ENCODE results near the gene TLE4.

TLE4 gene

GRCh38 chr9:79579624-79580023 lies 7.9 kb downstream of the TLE4 start:
- Histone ChIP-seq H2BK5ac (ENCODE audit: low read depth, low read length, poor library complexity, severe bottlenecking) (no peak overlapping the region), H3K23ac (ENCODE audit: low read length in 2 of 2) (no peak overlapping the region), H3K79me1 (replicated peaks; ENCODE audit: low read length, poor library complexity, severe bottlenecking) (peaks cover 9% of the 10 kb centered on the region), H3K4me2 (ENCODE audit: low read length, poor library complexity, severe bottlenecking) (no peak overlapping the region), H3K14ac (ENCODE audit: low read length in 2 of 2) (no peak overlapping the region), H4K8ac (ENCODE audit: low read length) (no peak overlapping the region), H2BK12ac (ENCODE audit: low read length in 2 of 2) (no peak overlapping the region), H3K4me3 (ENCODE audit: insufficient read depth in 1 of 2, low read depth in 1 of 2, low read length in 2 of 2) (no peak overlapping the region), H2BK120ac (ENCODE audit: low read depth, low read length) (no peak overlapping the region), H2AFZ (ENCODE audit: low read depth, low read length) (no peak overlapping the region), H2BK15ac (ENCODE audit: low read depth, poor library complexity, severe bottlenecking) (no peak overlapping the region), H2AK5ac (ENCODE audit: low read length, severe bottlenecking) (no peak overlapping the region), H3K9ac (ENCODE audit: low read length) (no peak overlapping the region), H4K91ac (ENCODE audit: low read length) (no peak overlapping the region), H3K18ac (ENCODE audit: low read depth in 1 of 2, low read length in 2 of 2) (no peak overlapping the region), H3K27me3 (ENCODE audit: control insufficient read depth in 1 of 2, insufficient read depth in 1 of 2, low read length in 2 of 2) (no peaks in the 10 kb centered on the region), H3K4ac (ENCODE audit: low read depth in 1 of 2, low read length in 2 of 2) (no peak overlapping the region), H3K27ac (ENCODE audit: low read length, poor library complexity, severe bottlenecking) (no peak overlapping the region), H3K4me1 (ENCODE audit: control insufficient read depth, insufficient read depth, low read depth, low read length) (peaks cover 3% of the 10 kb centered on the region), H3K9me3 (ENCODE audit: control insufficient read depth, low read length) (no peaks in the 10 kb centered on the region), H3K36me3 (ENCODE audit: control insufficient read depth in 1 of 2, insufficient read depth in 2 of 2, low read depth in 1 of 2, low read length in 2 of 2) (peaks cover 0 to 6% of the 10 kb centered on the region in 2 experiments)
- WGBS, result 94% methylated on average over 2 of the region's 2 CpGs
- DNase-seq, result no peak

DNA sequence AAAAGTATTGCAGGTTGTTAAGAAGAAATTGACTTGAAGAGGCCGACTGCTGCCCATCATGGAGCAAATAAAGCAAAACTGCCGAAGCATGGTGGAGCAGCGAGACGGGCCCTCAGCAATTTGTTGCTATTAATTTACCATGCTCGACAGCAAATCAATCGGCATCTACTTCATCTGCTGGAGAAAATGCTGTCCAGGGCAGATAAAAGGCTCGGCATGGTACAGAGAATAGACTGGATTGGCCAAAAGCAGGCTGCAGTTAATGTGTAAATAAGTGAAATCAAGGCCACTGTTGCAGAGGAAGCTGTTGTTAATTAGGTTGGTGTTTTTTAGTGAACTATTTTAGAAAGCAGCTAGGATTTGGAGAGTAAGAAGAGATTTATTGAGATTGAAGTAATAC lies 8.3 kb downstream of the TLE4 start:
- H3K36me3 ChIP-seq (ENCODE audit: control insufficient read depth in 1 of 2, insufficient read depth in 2 of 2, low read depth in 1 of 2, low read length in 2 of 2), result peaks cover 0 to 6% of the 10 kb centered on the region in 2 experiments

GRCh38 chr9:79581388-79581787 lies 9.6 kb downstream of the TLE4 start:
- peak overlapping the region in 1 of 2 experiments; percentile 71 for H2BK12ac ChIP-seq (ENCODE audit: low read length in 2 of 2)
- H4K8ac ChIP-seq (ENCODE audit: low read length), result no peak overlapping the region
- no peak overlapping the region for H3K14ac ChIP-seq (ENCODE audit: low read length in 2 of 2)
- H3K27ac ChIP-seq (ENCODE audit: low read length, poor library complexity, severe bottlenecking), result peak overlapping the region; percentile 13
- no peaks in the 10 kb centered on the region for H3K9me3 ChIP-seq (ENCODE audit: control insufficient read depth, low read length)
- H2AFZ ChIP-seq (ENCODE audit: low read depth, low read length), result no peak overlapping the region
- H4K91ac ChIP-seq (ENCODE audit: low read length), result no peak overlapping the region
- H2AK5ac ChIP-seq (ENCODE audit: low read length, severe bottlenecking), result no peak overlapping the region
- no peak overlapping the region for H2BK5ac ChIP-seq (ENCODE audit: low read depth, low read length, poor library complexity, severe bottlenecking)
- H3K4ac ChIP-seq (ENCODE audit: low read depth in 1 of 2, low read length in 2 of 2), result no peak overlapping the region
- H2BK15ac ChIP-seq (ENCODE audit: low read depth, poor library complexity, severe bottlenecking), result no peak overlapping the region
- peak; percentile 68 for DNase-seq
- no peak overlapping the region for H3K4me3 ChIP-seq (ENCODE audit: insufficient read depth in 1 of 2, low read depth in 1 of 2, low read length in 2 of 2)
- peaks cover 10% of the 10 kb centered on the region for H3K79me1 ChIP-seq (replicated peaks; ENCODE audit: low read length, poor library complexity, severe bottlenecking)
- no peak overlapping the region for H3K23ac ChIP-seq (ENCODE audit: low read length in 2 of 2)
- peak overlapping the region; percentile 85 for H3K9ac ChIP-seq (ENCODE audit: low read length)
- no peak overlapping the region for H2BK120ac ChIP-seq (ENCODE audit: low read depth, low read length)
- no peaks in the 10 kb centered on the region for H3K27me3 ChIP-seq (ENCODE audit: control insufficient read depth in 1 of 2, insufficient read depth in 1 of 2, low read length in 2 of 2)
- H3K36me3 ChIP-seq (ENCODE audit: control insufficient read depth in 1 of 2, insufficient read depth in 2 of 2, low read depth in 1 of 2, low read length in 2 of 2), result peaks cover 0 to 6% of the 10 kb centered on the region in 2 experiments
- peaks cover 3% of the 10 kb centered on the region for H3K4me1 ChIP-seq (ENCODE audit: control insufficient read depth, insufficient read depth, low read depth, low read length)
- peak overlapping the region; percentile 4 for H3K4me2 ChIP-seq (ENCODE audit: low read length, poor library complexity, severe bottlenecking)
- H3K18ac ChIP-seq (ENCODE audit: low read depth in 1 of 2, low read length in 2 of 2), result no peak overlapping the region
- no CpG with 5 or more reads among the region's 3 CpGs for WGBS

More for the DNA sequence above, 8.3 kb downstream of the TLE4 start:
- no peak overlapping the region for H3K4ac ChIP-seq (ENCODE audit: low read depth in 1 of 2, low read length in 2 of 2)
- H4K8ac ChIP-seq (ENCODE audit: low read length), result no peak overlapping the region
- no peak overlapping the region for H2BK120ac ChIP-seq (ENCODE audit: low read depth, low read length)
- whole genome bisulfite sequencing, result 96% methylated on average over 7 of the region's 7 CpGs
- H3K4me1 ChIP-seq (ENCODE audit: control insufficient read depth, insufficient read depth, low read depth, low read length), result peaks cover 3% of the 10 kb centered on the region
- no peak overlapping the region for H3K4me2 ChIP-seq (ENCODE audit: low read length, poor library complexity, severe bottlenecking)
- no peak overlapping the region for H2BK5ac ChIP-seq (ENCODE audit: low read depth, low read length, poor library complexity, severe bottlenecking)
- no peak overlapping the region for H3K14ac ChIP-seq (ENCODE audit: low read length in 2 of 2)
- no peak overlapping the region for H2BK15ac ChIP-seq (ENCODE audit: low read depth, poor library complexity, severe bottlenecking)
- H3K23ac ChIP-seq (ENCODE audit: low read length in 2 of 2), result no peak overlapping the region
- peaks cover 9% of the 10 kb centered on the region for H3K79me1 ChIP-seq (replicated peaks; ENCODE audit: low read length, poor library complexity, severe bottlenecking)
- no peak for DNase-seq
- H3K9me3 ChIP-seq (ENCODE audit: control insufficient read depth, low read length), result no peaks in the 10 kb centered on the region
- no peak overlapping the region for H3K27ac ChIP-seq (ENCODE audit: low read length, poor library complexity, severe bottlenecking)
- no peaks in the 10 kb centered on the region for H3K27me3 ChIP-seq (ENCODE audit: control insufficient read depth in 1 of 2, insufficient read depth in 1 of 2, low read length in 2 of 2)
- H4K91ac ChIP-seq (ENCODE audit: low read length), result no peak overlapping the region
- H2BK12ac ChIP-seq (ENCODE audit: low read length in 2 of 2), result no peak overlapping the region
- no peak overlapping the region for H2AFZ ChIP-seq (ENCODE audit: low read depth, low read length)
- H3K4me3 ChIP-seq (ENCODE audit: insufficient read depth in 1 of 2, low read depth in 1 of 2, low read length in 2 of 2), result no peak overlapping the region
- no peak overlapping the region for H2AK5ac ChIP-seq (ENCODE audit: low read length, severe bottlenecking)
- no peak overlapping the region for H3K18ac ChIP-seq (ENCODE audit: low read depth in 1 of 2, low read length in 2 of 2)
- H3K9ac ChIP-seq (ENCODE audit: low read length), result no peak overlapping the region

DNA sequence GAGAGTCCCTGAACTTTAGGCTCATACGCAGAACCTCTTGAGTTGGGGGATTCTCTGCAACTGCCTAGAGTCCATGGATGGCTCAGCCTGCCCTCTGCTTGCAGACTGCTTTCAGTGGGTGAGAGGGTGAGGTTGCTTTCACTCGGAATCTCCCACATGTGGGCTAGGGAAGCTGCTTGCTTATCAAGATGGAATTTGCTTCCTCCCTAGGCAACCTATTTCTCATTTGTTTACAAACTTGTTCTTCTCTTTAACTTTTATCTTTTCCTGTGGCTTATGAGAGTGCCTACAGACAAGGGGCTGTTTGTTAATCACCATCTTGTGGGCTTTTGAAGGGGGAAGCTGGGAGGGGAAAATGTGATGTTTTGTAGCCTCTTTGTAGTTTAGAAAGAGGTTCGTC lies 10.0 kb downstream of the TLE4 start:
- 4% methylated on average over 3 of the region's 3 CpGs for WGBS
- DNase-seq, result peak; percentile 94

More for the DNA sequence above, 10.0 kb downstream of the TLE4 start:
- peak overlapping the region; percentile 85 for H3K9ac ChIP-seq (ENCODE audit: low read length)
- peaks cover 10% of the 10 kb centered on the region for H3K79me1 ChIP-seq (replicated peaks; ENCODE audit: low read length, poor library complexity, severe bottlenecking)
- no peak overlapping the region for H4K8ac ChIP-seq (ENCODE audit: low read length)
- peak overlapping the region in 1 of 2 experiments; percentile 39 for H3K4me3 ChIP-seq (ENCODE audit: insufficient read depth in 1 of 2, low read depth in 1 of 2, low read length in 2 of 2)
- H2AK5ac ChIP-seq (ENCODE audit: low read length, severe bottlenecking), result no peak overlapping the region
- peaks cover 3% of the 10 kb centered on the region for H3K4me1 ChIP-seq (ENCODE audit: control insufficient read depth, insufficient read depth, low read depth, low read length)
- H3K9me3 ChIP-seq (ENCODE audit: control insufficient read depth, low read length), result no peaks in the 10 kb centered on the region
- H3K18ac ChIP-seq (ENCODE audit: low read depth in 1 of 2, low read length in 2 of 2), result no peak overlapping the region
- H3K27me3 ChIP-seq (ENCODE audit: control insufficient read depth in 1 of 2, insufficient read depth in 1 of 2, low read length in 2 of 2), result no peaks in the 10 kb centered on the region
- peak overlapping the region in 1 of 2 experiments; percentile 71 for H2BK12ac ChIP-seq (ENCODE audit: low read length in 2 of 2)
- no peak overlapping the region for H4K91ac ChIP-seq (ENCODE audit: low read length)
- H2BK5ac ChIP-seq (ENCODE audit: low read depth, low read length, poor library complexity, severe bottlenecking), result no peak overlapping the region
- H2BK15ac ChIP-seq (ENCODE audit: low read depth, poor library complexity, severe bottlenecking), result no peak overlapping the region
- peak overlapping the region; percentile 4 for H3K4me2 ChIP-seq (ENCODE audit: low read length, poor library complexity, severe bottlenecking)
- H3K23ac ChIP-seq (ENCODE audit: low read length in 2 of 2), result no peak overlapping the region
- peak overlapping the region; percentile 13 for H3K27ac ChIP-seq (ENCODE audit: low read length, poor library complexity, severe bottlenecking)
- no peak overlapping the region for H2BK120ac ChIP-seq (ENCODE audit: low read depth, low read length)
- no peak overlapping the region for H3K14ac ChIP-seq (ENCODE audit: low read length in 2 of 2)
- H2AFZ ChIP-seq (ENCODE audit: low read depth, low read length), result no peak overlapping the region
- peaks cover 0 to 6% of the 10 kb centered on the region in 2 experiments for H3K36me3 ChIP-seq (ENCODE audit: control insufficient read depth in 1 of 2, insufficient read depth in 2 of 2, low read depth in 1 of 2, low read length in 2 of 2)
- H3K4ac ChIP-seq (ENCODE audit: low read depth in 1 of 2, low read length in 2 of 2), result no peak overlapping the region
